Hepatocyte (in vitro differentiated cells): ENCODE measurements around the gene EEPD1.

ENCODE experiments used
- CTCF ChIP-seq: fragments of 200-600 bp; sonication (generic); IDR thresholded peaks from 2 replicates; pipeline ENCODE4 v1.5.1; 2016; ENCODE audit warnings: antibody characterized with exemption, mild to moderate bottlenecking; ENCODE audit not compliant: poor library complexity
- EZH2 ChIP-seq: fragments of 200-600 bp; sonication (generic); IDR thresholded peaks from 2 replicates; pipeline ENCODE4 v1.6.1; 2016; ENCODE audit warnings: antibody characterized with exemption, mild to moderate bottlenecking, borderline replicate concordance

- TF ChIP-seq EZH2 (no peak), CTCF (no peak)
Observed at GRCh38 chr7:36141850-36142249, 11.2 kb upstream of the EEPD1 start.
